ENCODE results near the gene ARHGEF39.

ARHGEF39 gene

GRCh38 chr9:35675204-35675603 is 10.2 kb upstream of the ARHGEF39 start:
- Histone ChIP-seq H3K4me3 (ENCODE audit: insufficient read depth, low read depth, low read length, poor library complexity, severe bottlenecking) (peak overlapping the region; percentile 51), H3K27me3 (replicated peaks; ENCODE audit: control insufficient read depth, insufficient read depth, low read length, poor library complexity, severe bottlenecking) (no peaks in the 10 kb centered on the region), H3K27ac (ENCODE audit: insufficient read depth, low read length, poor library complexity, severe bottlenecking) (no peak overlapping the region), H3K36me3 (ENCODE audit: control insufficient read depth, insufficient read depth, low read length) (no peaks in the 10 kb centered on the region), H3K4me1 (ENCODE audit: control insufficient read depth, insufficient read depth, low read length, poor library complexity, severe bottlenecking) (peaks cover 4% of the 10 kb centered on the region), H3K9me3 (ENCODE audit: control insufficient read depth, low read length) (no peaks in the 10 kb centered on the region)
- no peak for DNase-seq

- Histone ChIP-seq H3K4me3 (ENCODE audit: insufficient read depth, low read depth, low read length, poor library complexity, severe bottlenecking) (no peak overlapping the region), H3K36me3 (ENCODE audit: control insufficient read depth, insufficient read depth, low read length) (no peaks in the 10 kb centered on the region), H3K4me1 (ENCODE audit: control insufficient read depth, insufficient read depth, low read length, poor library complexity, severe bottlenecking) (peaks cover 4% of the 10 kb centered on the region), H3K9me3 (ENCODE audit: control insufficient read depth, low read length) (no peaks in the 10 kb centered on the region), H3K27me3 (replicated peaks; ENCODE audit: control insufficient read depth, insufficient read depth, low read length, poor library complexity, severe bottlenecking) (no peaks in the 10 kb centered on the region), H3K27ac (ENCODE audit: insufficient read depth, low read length, poor library complexity, severe bottlenecking) (no peak overlapping the region)
- DNase-seq = no peak
Observed at GRCh38 chr9:35674025-35674361, 9.0 kb upstream of the ARHGEF39 start.

- Histone ChIP-seq H3K27me3 (replicated peaks; ENCODE audit: control insufficient read depth, insufficient read depth, low read length, poor library complexity, severe bottlenecking) (no peaks in the 10 kb centered on the region), H3K9me3 (ENCODE audit: control insufficient read depth, low read length) (no peaks in the 10 kb centered on the region), H3K4me3 (ENCODE audit: insufficient read depth, low read depth, low read length, poor library complexity, severe bottlenecking) (no peak within 1 kb of the TSS), H3K36me3 (ENCODE audit: control insufficient read depth, insufficient read depth, low read length) (no peaks in the 10 kb centered on the region), H3K27ac (ENCODE audit: insufficient read depth, low read length, poor library complexity, severe bottlenecking) (no peak within 1 kb of the TSS), H3K4me1 (ENCODE audit: control insufficient read depth, insufficient read depth, low read length, poor library complexity, severe bottlenecking) (peaks cover 4% of the 10 kb centered on the region)
- no peak for DNase-seq
Observed at GRCh38 chr9:35673132-35674024, 8.4 kb upstream of the ARHGEF39 start, which contains the start of gene CA9. Gene CA9, plus strand, starts transcription at chr9:35673928. Its CDS starts 32 bp downstream, at chr9:35673960.

GRCh38 chr9:35669331-35670145 is 4.5 kb upstream of the ARHGEF39 start:
- Histone ChIP-seq H3K27me3 (replicated peaks; ENCODE audit: control insufficient read depth, insufficient read depth, low read length, poor library complexity, severe bottlenecking) (no peaks in the 10 kb centered on the region), H3K9me3 (ENCODE audit: control insufficient read depth, low read length) (no peaks in the 10 kb centered on the region), H3K27ac (ENCODE audit: insufficient read depth, low read length, poor library complexity, severe bottlenecking) (no peak overlapping the region), H3K36me3 (ENCODE audit: control insufficient read depth, insufficient read depth, low read length) (no peaks in the 10 kb centered on the region), H3K4me3 (ENCODE audit: insufficient read depth, low read depth, low read length, poor library complexity, severe bottlenecking) (no peak overlapping the region), H3K4me1 (ENCODE audit: control insufficient read depth, insufficient read depth, low read length, poor library complexity, severe bottlenecking) (peaks cover 5% of the 10 kb centered on the region)
- no peak for DNase-seq

GRCh38 chr9:35667939-35668338 is 2.9 kb upstream of the ARHGEF39 start:
- Histone ChIP-seq H3K36me3 (ENCODE audit: control insufficient read depth, insufficient read depth, low read length) (no peaks in the 10 kb centered on the region), H3K27me3 (replicated peaks; ENCODE audit: control insufficient read depth, insufficient read depth, low read length, poor library complexity, severe bottlenecking) (no peaks in the 10 kb centered on the region), H3K4me1 (ENCODE audit: control insufficient read depth, insufficient read depth, low read length, poor library complexity, severe bottlenecking) (peaks cover 17% of the 10 kb centered on the region), H3K27ac (ENCODE audit: insufficient read depth, low read length, poor library complexity, severe bottlenecking) (no peak overlapping the region), H3K4me3 (ENCODE audit: insufficient read depth, low read depth, low read length, poor library complexity, severe bottlenecking) (no peak overlapping the region), H3K9me3 (ENCODE audit: control insufficient read depth, low read length) (no peaks in the 10 kb centered on the region)
- DNase-seq = no peak

- no peaks in the 10 kb centered on the region for H3K9me3 ChIP-seq (ENCODE audit: control insufficient read depth, low read length)
- H3K4me3 ChIP-seq (ENCODE audit: insufficient read depth, low read depth, low read length, poor library complexity, severe bottlenecking) = no peak overlapping the region
- H3K4me1 ChIP-seq (ENCODE audit: control insufficient read depth, insufficient read depth, low read length, poor library complexity, severe bottlenecking) = peaks cover 30% of the 10 kb centered on the region
- no peak for DNase-seq
- H3K27ac ChIP-seq (ENCODE audit: insufficient read depth, low read length, poor library complexity, severe bottlenecking) = no peak overlapping the region
- no peaks in the 10 kb centered on the region for H3K36me3 ChIP-seq (ENCODE audit: control insufficient read depth, insufficient read depth, low read length)
- no peaks in the 10 kb centered on the region for H3K27me3 ChIP-seq (replicated peaks; ENCODE audit: control insufficient read depth, insufficient read depth, low read length, poor library complexity, severe bottlenecking)
Observed at GRCh38 chr9:35666549-35666948, 1.6 kb upstream of the ARHGEF39 start.

GRCh38 chr9:35666045-35666444 is 1.1 kb upstream of the ARHGEF39 start:
- H3K27ac ChIP-seq (ENCODE audit: insufficient read depth, low read length, poor library complexity, severe bottlenecking) = no peak overlapping the region
- no peaks in the 10 kb centered on the region for H3K27me3 ChIP-seq (replicated peaks; ENCODE audit: control insufficient read depth, insufficient read depth, low read length, poor library complexity, severe bottlenecking)
- no peak overlapping the region for H3K4me3 ChIP-seq (ENCODE audit: insufficient read depth, low read depth, low read length, poor library complexity, severe bottlenecking)
- no peaks in the 10 kb centered on the region for H3K36me3 ChIP-seq (ENCODE audit: control insufficient read depth, insufficient read depth, low read length)
- no peaks in the 10 kb centered on the region for H3K9me3 ChIP-seq (ENCODE audit: control insufficient read depth, low read length)
- H3K4me1 ChIP-seq (ENCODE audit: control insufficient read depth, insufficient read depth, low read length, poor library complexity, severe bottlenecking) = peaks cover 35% of the 10 kb centered on the region
- no peak for DNase-seq

GRCh38 chr9:35665471-35665818 is 450 bp upstream of the ARHGEF39 start:
- peak overlapping the region; percentile 62 for H3K4me3 ChIP-seq (ENCODE audit: insufficient read depth, low read depth, low read length, poor library complexity, severe bottlenecking)
- H3K27me3 ChIP-seq (replicated peaks; ENCODE audit: control insufficient read depth, insufficient read depth, low read length, poor library complexity, severe bottlenecking) = no peaks in the 10 kb centered on the region
- no peak for DNase-seq
- no peaks in the 10 kb centered on the region for H3K36me3 ChIP-seq (ENCODE audit: control insufficient read depth, insufficient read depth, low read length)
- H3K9me3 ChIP-seq (ENCODE audit: control insufficient read depth, low read length) = no peaks in the 10 kb centered on the region
- H3K4me1 ChIP-seq (ENCODE audit: control insufficient read depth, insufficient read depth, low read length, poor library complexity, severe bottlenecking) = peaks cover 41% of the 10 kb centered on the region
- H3K27ac ChIP-seq (ENCODE audit: insufficient read depth, low read length, poor library complexity, severe bottlenecking) = peak overlapping the region; percentile 63

GRCh38 chr9:35662437-35662836 is 2.6 kb downstream of the ARHGEF39 start:
- no peak for DNase-seq
- Histone ChIP-seq H3K27ac (ENCODE audit: insufficient read depth, low read length, poor library complexity, severe bottlenecking) (peak overlapping the region; percentile 100), H3K36me3 (ENCODE audit: control insufficient read depth, insufficient read depth, low read length) (no peaks in the 10 kb centered on the region), H3K4me3 (ENCODE audit: insufficient read depth, low read depth, low read length, poor library complexity, severe bottlenecking) (peak overlapping the region; percentile 29), H3K4me1 (ENCODE audit: control insufficient read depth, insufficient read depth, low read length, poor library complexity, severe bottlenecking) (peaks cover 56% of the 10 kb centered on the region), H3K9me3 (ENCODE audit: control insufficient read depth, low read length) (no peaks in the 10 kb centered on the region), H3K27me3 (replicated peaks; ENCODE audit: control insufficient read depth, insufficient read depth, low read length, poor library complexity, severe bottlenecking) (no peaks in the 10 kb centered on the region)

Measured in effector memory CD4-positive, alpha-beta T cell (primary cell).